ENCODE measurements around the gene NPTXR.

DNA sequence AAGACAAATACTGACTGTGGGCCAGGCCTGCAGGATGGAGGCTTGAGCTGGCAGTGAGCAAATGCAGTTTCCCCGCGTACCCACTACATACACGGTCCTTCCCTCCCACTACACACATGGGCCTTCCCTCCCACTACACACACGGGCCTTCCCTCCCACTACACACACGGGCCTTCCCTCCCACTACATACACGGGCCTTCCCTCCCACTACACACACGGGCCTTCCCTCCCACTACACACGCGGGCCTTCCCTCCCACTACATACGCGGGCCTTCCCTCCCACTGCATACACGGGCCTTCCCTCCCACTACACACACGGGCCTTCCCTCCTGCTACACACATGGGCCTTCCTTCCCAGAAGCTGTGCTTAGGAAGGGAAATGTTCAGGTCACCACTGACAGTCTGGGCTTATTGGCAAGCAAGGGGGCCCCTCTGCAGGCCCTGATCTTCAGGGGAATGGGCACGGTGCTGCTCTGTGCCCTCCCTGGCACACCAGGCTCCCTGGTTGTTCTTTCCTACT, 60.7 kb downstream of the NPTXR start:
- TF ChIP-seq, protein P1, sequence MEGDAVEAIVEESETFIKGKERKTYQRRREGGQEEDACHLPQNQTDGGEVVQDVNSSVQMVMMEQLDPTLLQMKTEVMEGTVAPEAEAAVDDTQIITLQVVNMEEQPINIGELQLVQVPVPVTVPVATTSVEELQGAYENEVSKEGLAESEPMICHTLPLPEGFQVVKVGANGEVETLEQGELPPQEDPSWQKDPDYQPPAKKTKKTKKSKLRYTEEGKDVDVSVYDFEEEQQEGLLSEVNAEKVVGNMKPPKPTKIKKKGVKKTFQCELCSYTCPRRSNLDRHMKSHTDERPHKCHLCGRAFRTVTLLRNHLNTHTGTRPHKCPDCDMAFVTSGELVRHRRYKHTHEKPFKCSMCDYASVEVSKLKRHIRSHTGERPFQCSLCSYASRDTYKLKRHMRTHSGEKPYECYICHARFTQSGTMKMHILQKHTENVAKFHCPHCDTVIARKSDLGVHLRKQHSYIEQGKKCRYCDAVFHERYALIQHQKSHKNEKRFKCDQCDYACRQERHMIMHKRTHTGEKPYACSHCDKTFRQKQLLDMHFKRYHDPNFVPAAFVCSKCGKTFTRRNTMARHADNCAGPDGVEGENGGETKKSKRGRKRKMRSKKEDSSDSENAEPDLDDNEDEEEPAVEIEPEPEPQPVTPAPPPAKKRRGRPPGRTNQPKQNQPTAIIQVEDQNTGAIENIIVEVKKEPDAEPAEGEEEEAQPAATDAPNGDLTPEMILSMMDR (IDR thresholded peaks at IDR 0.05; ENCODE audit: extremely low read depth in 1 of 2, insufficient read depth in 1 of 2, low read depth in 1 of 2, low read length in 2 of 2) = no peak
- no peak for TF ChIP-seq POLR2AphosphoS5 (IDR thresholded peaks at IDR 0.05; ENCODE audit: insufficient read depth, low read depth, low read length)
- no peak for TF ChIP-seq POLR2A (IDR thresholded peaks at IDR 0.05; ENCODE audit: low read depth, low read length)
- TF ChIP-seq EZH2 (IDR thresholded peaks at IDR 0.05; ENCODE audit: borderline replicate concordance, low read depth, low read length, severe bottlenecking) = no peak
- TF ChIP-seq, protein P2, sequence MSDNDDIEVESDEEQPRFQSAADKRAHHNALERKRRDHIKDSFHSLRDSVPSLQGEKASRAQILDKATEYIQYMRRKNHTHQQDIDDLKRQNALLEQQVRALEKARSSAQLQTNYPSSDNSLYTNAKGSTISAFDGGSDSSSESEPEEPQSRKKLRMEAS (IDR thresholded peaks at IDR 0.05; ENCODE audit: insufficient read depth, insufficient read length) = no peak
- TF ChIP-seq MYC (IDR thresholded peaks at IDR 0.05; ENCODE audit: low read depth, low read length) = no peak
- TF ChIP-seq GATA2 (IDR thresholded peaks at IDR 0.05; ENCODE audit: insufficient read depth, insufficient read length, low read depth, low read length) = no peak
- TF ChIP-seq JUN (IDR thresholded peaks at IDR 0.05; ENCODE audit: borderline replicate concordance, insufficient read depth, insufficient read length, low read depth) = no peak
